ENCODE measurements around the gene SCN9A. TPM values are rescaled to one million over a fixed set of nuclear protein-coding genes. Genes with fewer than 3 reads are reported as not detected.

Gene SCN9A
- total and polyA plus RNA-seq, 2 of the 8 experiments (the other 6 are each of a cell fraction or from before 2014, with no cell fraction given), result 1.6 to 6.2 TPM

DNA sequence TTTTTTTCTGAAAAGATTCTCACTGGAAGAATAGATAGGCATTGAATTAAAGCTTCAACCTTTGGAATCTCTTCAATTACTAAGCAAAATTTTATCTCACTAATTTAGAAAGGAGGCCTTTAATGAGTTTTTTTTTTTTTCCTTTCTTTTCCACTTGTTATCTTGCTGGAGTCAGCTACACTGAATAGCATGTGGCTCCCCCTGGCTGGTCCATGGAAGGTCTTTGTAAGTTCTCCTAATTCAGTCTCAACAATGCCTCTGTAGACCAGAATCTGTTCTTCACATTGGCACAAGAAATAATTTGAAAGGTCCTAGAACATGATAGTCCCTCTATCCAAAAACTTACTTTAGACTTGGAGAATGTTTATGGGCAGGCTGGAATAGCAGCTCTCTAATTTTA is 223.7 kb downstream of the SCN9A start (continued):
- TF ChIP-seq, protein P1, sequence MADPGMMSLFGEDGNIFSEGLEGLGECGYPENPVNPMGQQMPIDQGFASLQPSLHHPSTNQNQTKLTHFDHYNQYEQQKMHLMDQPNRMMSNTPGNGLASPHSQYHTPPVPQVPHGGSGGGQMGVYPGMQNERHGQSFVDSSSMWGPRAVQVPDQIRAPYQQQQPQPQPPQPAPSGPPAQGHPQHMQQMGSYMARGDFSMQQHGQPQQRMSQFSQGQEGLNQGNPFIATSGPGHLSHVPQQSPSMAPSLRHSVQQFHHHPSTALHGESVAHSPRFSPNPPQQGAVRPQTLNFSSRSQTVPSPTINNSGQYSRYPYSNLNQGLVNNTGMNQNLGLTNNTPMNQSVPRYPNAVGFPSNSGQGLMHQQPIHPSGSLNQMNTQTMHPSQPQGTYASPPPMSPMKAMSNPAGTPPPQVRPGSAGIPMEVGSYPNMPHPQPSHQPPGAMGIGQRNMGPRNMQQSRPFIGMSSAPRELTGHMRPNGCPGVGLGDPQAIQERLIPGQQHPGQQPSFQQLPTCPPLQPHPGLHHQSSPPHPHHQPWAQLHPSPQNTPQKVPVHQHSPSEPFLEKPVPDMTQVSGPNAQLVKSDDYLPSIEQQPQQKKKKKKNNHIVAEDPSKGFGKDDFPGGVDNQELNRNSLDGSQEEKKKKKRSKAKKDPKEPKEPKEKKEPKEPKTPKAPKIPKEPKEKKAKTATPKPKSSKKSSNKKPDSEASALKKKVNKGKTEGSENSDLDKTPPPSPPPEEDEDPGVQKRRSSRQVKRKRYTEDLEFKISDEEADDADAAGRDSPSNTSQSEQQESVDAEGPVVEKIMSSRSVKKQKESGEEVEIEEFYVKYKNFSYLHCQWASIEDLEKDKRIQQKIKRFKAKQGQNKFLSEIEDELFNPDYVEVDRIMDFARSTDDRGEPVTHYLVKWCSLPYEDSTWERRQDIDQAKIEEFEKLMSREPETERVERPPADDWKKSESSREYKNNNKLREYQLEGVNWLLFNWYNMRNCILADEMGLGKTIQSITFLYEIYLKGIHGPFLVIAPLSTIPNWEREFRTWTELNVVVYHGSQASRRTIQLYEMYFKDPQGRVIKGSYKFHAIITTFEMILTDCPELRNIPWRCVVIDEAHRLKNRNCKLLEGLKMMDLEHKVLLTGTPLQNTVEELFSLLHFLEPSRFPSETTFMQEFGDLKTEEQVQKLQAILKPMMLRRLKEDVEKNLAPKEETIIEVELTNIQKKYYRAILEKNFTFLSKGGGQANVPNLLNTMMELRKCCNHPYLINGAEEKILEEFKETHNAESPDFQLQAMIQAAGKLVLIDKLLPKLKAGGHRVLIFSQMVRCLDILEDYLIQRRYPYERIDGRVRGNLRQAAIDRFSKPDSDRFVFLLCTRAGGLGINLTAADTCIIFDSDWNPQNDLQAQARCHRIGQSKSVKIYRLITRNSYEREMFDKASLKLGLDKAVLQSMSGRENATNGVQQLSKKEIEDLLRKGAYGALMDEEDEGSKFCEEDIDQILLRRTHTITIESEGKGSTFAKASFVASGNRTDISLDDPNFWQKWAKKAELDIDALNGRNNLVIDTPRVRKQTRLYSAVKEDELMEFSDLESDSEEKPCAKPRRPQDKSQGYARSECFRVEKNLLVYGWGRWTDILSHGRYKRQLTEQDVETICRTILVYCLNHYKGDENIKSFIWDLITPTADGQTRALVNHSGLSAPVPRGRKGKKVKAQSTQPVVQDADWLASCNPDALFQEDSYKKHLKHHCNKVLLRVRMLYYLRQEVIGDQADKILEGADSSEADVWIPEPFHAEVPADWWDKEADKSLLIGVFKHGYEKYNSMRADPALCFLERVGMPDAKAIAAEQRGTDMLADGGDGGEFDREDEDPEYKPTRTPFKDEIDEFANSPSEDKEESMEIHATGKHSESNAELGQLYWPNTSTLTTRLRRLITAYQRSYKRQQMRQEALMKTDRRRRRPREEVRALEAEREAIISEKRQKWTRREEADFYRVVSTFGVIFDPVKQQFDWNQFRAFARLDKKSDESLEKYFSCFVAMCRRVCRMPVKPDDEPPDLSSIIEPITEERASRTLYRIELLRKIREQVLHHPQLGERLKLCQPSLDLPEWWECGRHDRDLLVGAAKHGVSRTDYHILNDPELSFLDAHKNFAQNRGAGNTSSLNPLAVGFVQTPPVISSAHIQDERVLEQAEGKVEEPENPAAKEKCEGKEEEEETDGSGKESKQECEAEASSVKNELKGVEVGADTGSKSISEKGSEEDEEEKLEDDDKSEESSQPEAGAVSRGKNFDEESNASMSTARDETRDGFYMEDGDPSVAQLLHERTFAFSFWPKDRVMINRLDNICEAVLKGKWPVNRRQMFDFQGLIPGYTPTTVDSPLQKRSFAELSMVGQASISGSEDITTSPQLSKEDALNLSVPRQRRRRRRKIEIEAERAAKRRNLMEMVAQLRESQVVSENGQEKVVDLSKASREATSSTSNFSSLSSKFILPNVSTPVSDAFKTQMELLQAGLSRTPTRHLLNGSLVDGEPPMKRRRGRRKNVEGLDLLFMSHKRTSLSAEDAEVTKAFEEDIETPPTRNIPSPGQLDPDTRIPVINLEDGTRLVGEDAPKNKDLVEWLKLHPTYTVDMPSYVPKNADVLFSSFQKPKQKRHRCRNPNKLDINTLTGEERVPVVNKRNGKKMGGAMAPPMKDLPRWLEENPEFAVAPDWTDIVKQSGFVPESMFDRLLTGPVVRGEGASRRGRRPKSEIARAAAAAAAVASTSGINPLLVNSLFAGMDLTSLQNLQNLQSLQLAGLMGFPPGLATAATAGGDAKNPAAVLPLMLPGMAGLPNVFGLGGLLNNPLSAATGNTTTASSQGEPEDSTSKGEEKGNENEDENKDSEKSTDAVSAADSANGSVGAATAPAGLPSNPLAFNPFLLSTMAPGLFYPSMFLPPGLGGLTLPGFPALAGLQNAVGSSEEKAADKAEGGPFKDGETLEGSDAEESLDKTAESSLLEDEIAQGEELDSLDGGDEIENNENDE (IDR thresholded peaks at IDR 0.05; ENCODE audit: insufficient replicate concordance, low read length), result no peak
- TF ChIP-seq KDM4A (IDR thresholded peaks at IDR 0.05; ENCODE audit: low read depth, low read length, severe bottlenecking), result no peak
- 0 out of 4 replicates have a peak, but pooled peaks of 1 of the 2 experiments have one; percentile 3 for TF ChIP-seq RAD21 (IDR thresholded peaks at IDR 0.05 in 1 of 2, conservative IDR thresholded peaks at IDR 0.05 in 1 of 2; ENCODE audit: low read depth in 2 of 2, low read length in 2 of 2)

All from H1 (cell line).